Endodermal cell (in vitro differentiated cells): ENCODE data around the gene CPNE5. TPM values are rescaled to one million over a fixed set of nuclear protein-coding genes. Genes with fewer than 3 reads are reported as not detected.

Experiments
- DNase-seq: peaks from one replicate; pipeline ENCODE4 v3.0.0-alpha.2; 2017
- H3K27ac ChIP-seq: 2 replicates; pipeline ENCODE4 v1.5.1; 2013; ENCODE audit warnings: mild to moderate bottlenecking, low read depth, low read length, moderate library complexity
- H3K27me3 ChIP-seq: 2 replicates; pipeline ENCODE4 v1.6.1; 2013; ENCODE audit warnings: mild to moderate bottlenecking, low read length, moderate library complexity; ENCODE audit not compliant: insufficient read depth, control insufficient read depth, poor library complexity, severe bottlenecking
- H3K36me3 ChIP-seq: 2 replicates; pipeline ENCODE4 v1.7.0; 2013; ENCODE audit warnings: mild to moderate bottlenecking, low read length, moderate library complexity; ENCODE audit not compliant: control insufficient read depth, insufficient read depth
- H3K4me1 ChIP-seq: one replicate; pipeline ENCODE4 v1.7.0; 2013; ENCODE audit warnings: low read length; ENCODE audit not compliant: control insufficient read depth, insufficient read depth
- H3K4me3 ChIP-seq: 2 replicates; pipeline ENCODE4 v1.5.1; 2013; ENCODE audit warnings: mild to moderate bottlenecking, low read length, moderate library complexity
- H3K9ac ChIP-seq: 2 replicates; pipeline ENCODE4 v1.6.1; 2013; ENCODE audit warnings: mild to moderate bottlenecking, low read length, moderate library complexity; ENCODE audit not compliant: poor library complexity, severe bottlenecking; ENCODE audit errors: extremely low read depth
- H3K9me3 ChIP-seq: 2 replicates; pipeline ENCODE4 v1.6.1; 2013; ENCODE audit warnings: mild to moderate bottlenecking, low read length, moderate library complexity; ENCODE audit not compliant: control insufficient read depth
- H3K27ac Mint-ChIP-seq: 2 replicates; pipeline ENCODE4 v1.8.0; 2020; ENCODE audit warnings: mixed read lengths
- H3K27me3 Mint-ChIP-seq: 2 replicates; pipeline ENCODE4 v1.8.0; 2021; ENCODE audit warnings: mild to moderate bottlenecking, mixed read lengths; ENCODE audit not compliant: insufficient read depth
- H3K36me3 Mint-ChIP-seq: 2 replicates; pipeline ENCODE4 v1.8.0; 2020; ENCODE audit warnings: low read depth, mixed read lengths
- H3K4me1 Mint-ChIP-seq: 2 replicates; pipeline ENCODE4 v1.8.0; 2020; ENCODE audit warnings: mixed read lengths
- H3K4me3 Mint-ChIP-seq: 2 replicates; pipeline ENCODE4 v1.8.0; 2020; ENCODE audit warnings: mild to moderate bottlenecking, moderate library complexity, mixed read lengths
- H3K9me3 Mint-ChIP-seq: 2 replicates; pipeline ENCODE4 v1.8.0; 2020; ENCODE audit warnings: mild to moderate bottlenecking, mixed read lengths
- CTCF ChIP-seq: fragments of 200-600 bp; sonication (generic); conservative IDR thresholded peaks from 2 replicates; pipeline ENCODE4 v1.5.0; 2021; ENCODE audit warnings: antibody characterized with exemption, mild to moderate bottlenecking
- WGBS, 2 experiments: methylation state at CpG; one replicate each; pipeline versions ENCODE4 v1.1.5 to v1.1.7; 2013; ENCODE audit warnings: missing lambda C conversion rate in 2 of 2, mixed read lengths in 1 of 2; ENCODE audit not compliant: insufficient coverage in 1 of 2, insufficient read length in 1 of 2; 5-methylcytosine and 5-hydroxymethylcytosine counted together
- total RNA-seq, 2 donors: library from RNA; stranded (reverse); fragmentation: NEBNext Ultra II Directional in 1 of 2; extraction: Animal tissue kit (Norgen Biotek cat#: 25700) in 1 of 2; gene quantifications; 2 replicates in 1 of 2; 3 replicates in 1 of 2; pipeline ENCODE4 v1.2.1, GENCODE V29; 2021

The CPNE5 gene
- total RNA-seq, 2 donors from 2014 or later = 0.26 to 0.42 TPM

GRCh38 chr6:36714511-36714910 is 124.7 kb downstream of the CPNE5 start:
- Mint-ChIP-seq H3K27me3 (no peaks in the 10 kb centered on the region), H3K4me1 (no peaks in the 10 kb centered on the region), H3K27ac (no peak overlapping the region), H3K4me3 (no peak overlapping the region), H3K9me3 (no peaks in the 10 kb centered on the region), H3K36me3 (no peaks in the 10 kb centered on the region)
- H3K27ac ChIP-seq = no peak overlapping the region
- no peak for TF ChIP-seq CTCF
- no peaks in the 10 kb centered on the region for H3K36me3 ChIP-seq
- H3K9ac ChIP-seq = no peak overlapping the region
- no peaks in the 10 kb centered on the region for H3K4me1 ChIP-seq
- H3K4me3 ChIP-seq = no peak overlapping the region
- H3K27me3 ChIP-seq = no peaks in the 10 kb centered on the region
- WGBS, 2 experiments = 87 to 92% methylated on average over 7 to 10 of the region's 10 CpGs
- DNase-seq = peak; percentile 38
- H3K9me3 ChIP-seq = no peaks in the 10 kb centered on the region

GRCh38 chr6:36713846-36714245 is 125.4 kb downstream of the CPNE5 start:
- no peak overlapping the region for H3K27ac Mint-ChIP-seq
- H3K27ac ChIP-seq = no peak overlapping the region
- WGBS, 2 experiments = 88 to 96% methylated on average over 8 of the region's 8 CpGs
- no peaks in the 10 kb centered on the region for H3K27me3 ChIP-seq
- no peaks in the 10 kb centered on the region for H3K4me1 ChIP-seq
- no peaks in the 10 kb centered on the region for H3K9me3 ChIP-seq
- H3K36me3 ChIP-seq = no peaks in the 10 kb centered on the region
- no peak for TF ChIP-seq CTCF
- no peaks in the 10 kb centered on the region for H3K9me3 Mint-ChIP-seq
- H3K36me3 Mint-ChIP-seq = no peaks in the 10 kb centered on the region
- no peak overlapping the region for H3K4me3 ChIP-seq
- peak; percentile 41 for DNase-seq
- H3K27me3 Mint-ChIP-seq = no peaks in the 10 kb centered on the region
- no peak overlapping the region for H3K9ac ChIP-seq
- no peak overlapping the region for H3K4me3 Mint-ChIP-seq
- no peaks in the 10 kb centered on the region for H3K4me1 Mint-ChIP-seq

- H3K27me3 Mint-ChIP-seq = no peaks in the 10 kb centered on the region
- H3K4me1 ChIP-seq = no peaks in the 10 kb centered on the region
These were observed 126.4 kb downstream of the CPNE5 start for GRCh38 chr6:36712816-36713215.

More at GRCh38 chr6:36712816-36713215, 126.4 kb downstream of the CPNE5 start:
- no peaks in the 10 kb centered on the region for H3K36me3 Mint-ChIP-seq
- no peak for TF ChIP-seq CTCF
- Histone ChIP-seq H3K27me3 (no peaks in the 10 kb centered on the region), H3K27ac (no peak overlapping the region), H3K9ac (no peak overlapping the region), H3K36me3 (no peaks in the 10 kb centered on the region), H3K9me3 (no peaks in the 10 kb centered on the region), H3K4me3 (no peak overlapping the region)
- peak; percentile 22 for DNase-seq
- no peak overlapping the region for H3K27ac Mint-ChIP-seq
- no peaks in the 10 kb centered on the region for H3K4me1 Mint-ChIP-seq
- WGBS, 2 experiments = 92 to 93% methylated on average over 3 to 4 of the region's 4 CpGs
- no peak overlapping the region for H3K4me3 Mint-ChIP-seq
- no peaks in the 10 kb centered on the region for H3K9me3 Mint-ChIP-seq
